Esophagus (tissue), 2 donors: ENCODE results near the gene C16orf74. TPM values are rescaled to one million over a fixed set of nuclear protein-coding genes. Genes with fewer than 3 reads are reported as not detected.

Source experiments
- H3K27ac ChIP-seq, 2 donors: one replicate each; pipeline ENCODE4 v1.5.1; 2013; ENCODE audit warnings: low read depth in 2 of 2, mild to moderate bottlenecking in 2 of 2, inconsistent platforms in 1 of 2, low read length in 1 of 2, moderate library complexity in 1 of 2
- H3K27me3 ChIP-seq, 2 donors: one replicate each; pipeline ENCODE4 v1.6.1; 2013; ENCODE audit warnings: low read length in 2 of 2, control low read depth in 1 of 2, mild to moderate bottlenecking in 1 of 2; ENCODE audit not compliant: insufficient read depth in 2 of 2, control insufficient read depth in 1 of 2
- H3K36me3 ChIP-seq, 2 donors: one replicate each; pipeline ENCODE4 v1.6.1; 2013; ENCODE audit warnings: low read length in 1 of 2; ENCODE audit not compliant: control insufficient read depth in 2 of 2, insufficient read depth in 2 of 2
- H3K4me1 ChIP-seq, 2 donors: one replicate each; pipeline ENCODE4 v1.6.1; 2013; ENCODE audit warnings: low read length in 1 of 2; ENCODE audit not compliant: control insufficient read depth in 2 of 2, insufficient read depth in 2 of 2
- H3K4me3 ChIP-seq, 2 donors: one replicate each; pipeline ENCODE4 v1.5.1; 2013; ENCODE audit warnings: low read length in 2 of 2, mild to moderate bottlenecking in 2 of 2, low read depth in 1 of 2, moderate library complexity in 1 of 2
- H3K9me3 ChIP-seq, 2 donors: one replicate each; pipeline ENCODE4 v1.6.1; 2013; ENCODE audit warnings: mild to moderate bottlenecking in 2 of 2, low read depth in 1 of 2, low read length in 1 of 2, moderate library complexity in 1 of 2; ENCODE audit not compliant: control insufficient read depth in 2 of 2, insufficient read depth in 1 of 2
- WGBS, 2 donors: extraction: QIAGEN DNeasy Blood & Tissue Kit; methylation state at CpG; one replicate each; pipeline ENCODE4 v1.1.7; 2013; 5-methylcytosine and 5-hydroxymethylcytosine counted together
- polyA plus RNA-seq, 2 donors: library from polyadenylated mRNA; stranded (reverse); fragments of 200-250 nt; gene quantifications; one replicate each; pipeline ENCODE4 v1.2.3, GENCODE V29; 2013
- donor health status: healthy with polysubstance abuse.
- donor health status: Bipolar disorder and iron deficiency.

Gene C16orf74
- polyA plus RNA-seq, 2 donors: 9.7 to 19.0 TPM

- Histone ChIP-seq H3K4me3 (no peak overlapping the region), H3K9me3 (no peaks in the 10 kb centered on the region), H3K27ac (no peak overlapping the region), H3K27me3 (no peaks in the 10 kb centered on the region), H3K36me3 (peaks cover 1 to 33% of the 10 kb centered on the region in 2 donors), H3K4me1 (no peaks in the 10 kb centered on the region)
- 41 to 55% methylated on average over 19 of the region's 19 CpGs for WGBS, 2 donors
Measured at GRCh38 chr16:85673529-85674417, 77.1 kb downstream of the C16orf74 start.

- Histone ChIP-seq H3K4me1 (no peaks in the 10 kb centered on the region), H3K27me3 (no peaks in the 10 kb centered on the region), H3K4me3 (no peak overlapping the region), H3K27ac (no peak overlapping the region), H3K36me3 (peaks cover 19 to 54% of the 10 kb centered on the region in 2 donors), H3K9me3 (no peaks in the 10 kb centered on the region)
- WGBS, 2 donors: 96 to 97% methylated on average over 14 of the region's 14 CpGs
Measured at GRCh38 chr16:85670840-85671239, 80.1 kb downstream of the C16orf74 start.

GRCh38 chr16:85668676-85669424 lies 82.0 kb downstream of the C16orf74 start:
- 90 to 92% methylated on average over 10 of the region's 10 CpGs for WGBS, 2 donors
- no peak overlapping the region for H3K27ac ChIP-seq
- H3K36me3 ChIP-seq: peaks cover 36 to 64% of the 10 kb centered on the region in 2 donors
- no peaks in the 10 kb centered on the region for H3K4me1 ChIP-seq
- H3K27me3 ChIP-seq: no peaks in the 10 kb centered on the region
- no peak overlapping the region for H3K4me3 ChIP-seq
- H3K9me3 ChIP-seq: no peaks in the 10 kb centered on the region

- WGBS, 2 donors: 88 to 93% methylated on average over 16 of the region's 16 CpGs
- H3K36me3 ChIP-seq: peaks cover 44 to 70% of the 10 kb centered on the region in 2 donors
- H3K4me3 ChIP-seq: no peak overlapping the region
- no peaks in the 10 kb centered on the region for H3K27me3 ChIP-seq
- no peaks in the 10 kb centered on the region for H3K9me3 ChIP-seq
- no peaks in the 10 kb centered on the region for H3K4me1 ChIP-seq
- no peak overlapping the region for H3K27ac ChIP-seq
Measured at GRCh38 chr16:85667841-85668413, 83.0 kb downstream of the C16orf74 start.

GRCh38 chr16:85667261-85667660 lies 83.6 kb downstream of the C16orf74 start:
- Histone ChIP-seq H3K27ac (no peak overlapping the region), H3K36me3 (peaks cover 49 to 76% of the 10 kb centered on the region in 2 donors), H3K4me1 (no peaks in the 10 kb centered on the region), H3K9me3 (no peaks in the 10 kb centered on the region), H3K27me3 (no peaks in the 10 kb centered on the region), H3K4me3 (no peak overlapping the region)
- WGBS, 2 donors: 89 to 91% methylated on average over 9 of the region's 9 CpGs

- Histone ChIP-seq H3K4me3 (no peak overlapping the region), H3K27me3 (no peaks in the 10 kb centered on the region), H3K9me3 (no peaks in the 10 kb centered on the region), H3K4me1 (no peaks in the 10 kb centered on the region), H3K27ac (no peak overlapping the region), H3K36me3 (peaks cover 49 to 78% of the 10 kb centered on the region in 2 donors)
- 73 to 81% methylated on average over 13 of the region's 13 CpGs for WGBS, 2 donors
Measured at GRCh38 chr16:85665929-85666328, 85.0 kb downstream of the C16orf74 start.

GRCh38 chr16:85665373-85665740 lies 85.5 kb downstream of the C16orf74 start:
- H3K4me3 ChIP-seq: no peak overlapping the region
- WGBS, 2 donors: 90 to 91% methylated on average over 12 of the region's 12 CpGs

GRCh38 chr16:85664580-85665372 lies 86.1 kb downstream of the C16orf74 start:
- peaks cover 49 to 77% of the 10 kb centered on the region in 2 donors for H3K36me3 ChIP-seq
- WGBS, 2 donors: 93 to 94% methylated on average over 27 of the region's 27 CpGs
- no peaks in the 10 kb centered on the region for H3K27me3 ChIP-seq
- no peak overlapping the region for H3K4me3 ChIP-seq
- no peaks in the 10 kb centered on the region for H3K9me3 ChIP-seq
- H3K27ac ChIP-seq: no peak overlapping the region
- H3K4me1 ChIP-seq: no peaks in the 10 kb centered on the region

More at GRCh38 chr16:85665373-85665740, 85.5 kb downstream of the C16orf74 start:
- Histone ChIP-seq H3K27me3 (no peaks in the 10 kb centered on the region), H3K9me3 (no peaks in the 10 kb centered on the region), H3K4me1 (no peaks in the 10 kb centered on the region), H3K36me3 (peaks cover 49 to 78% of the 10 kb centered on the region in 2 donors), H3K27ac (no peak overlapping the region)

GRCh38 chr16:85663891-85664321 lies 87.0 kb downstream of the C16orf74 start:
- 60 to 77% methylated on average over 12 of the region's 12 CpGs for WGBS, 2 donors
- Histone ChIP-seq H3K9me3 (no peaks in the 10 kb centered on the region), H3K27ac (no peak overlapping the region), H3K27me3 (no peaks in the 10 kb centered on the region), H3K36me3 (peaks cover 49 to 80% of the 10 kb centered on the region in 2 donors), H3K4me1 (no peaks in the 10 kb centered on the region), H3K4me3 (no peak overlapping the region)
